Activated CD8-positive, alpha-beta memory T cell treated with anti-CD3 and anti-CD28 coated beads, Interleukin-2, amount 50 U/mL, for 1 hour (primary cell): ENCODE measurements around the gene MKNK2.

Experiments
- DNase-seq: peaks from one replicate; pipeline ENCODE4 v3.0.0-alpha.2; 2020; ENCODE audit errors: extremely low read depth

Gene MKNK2

DNA sequence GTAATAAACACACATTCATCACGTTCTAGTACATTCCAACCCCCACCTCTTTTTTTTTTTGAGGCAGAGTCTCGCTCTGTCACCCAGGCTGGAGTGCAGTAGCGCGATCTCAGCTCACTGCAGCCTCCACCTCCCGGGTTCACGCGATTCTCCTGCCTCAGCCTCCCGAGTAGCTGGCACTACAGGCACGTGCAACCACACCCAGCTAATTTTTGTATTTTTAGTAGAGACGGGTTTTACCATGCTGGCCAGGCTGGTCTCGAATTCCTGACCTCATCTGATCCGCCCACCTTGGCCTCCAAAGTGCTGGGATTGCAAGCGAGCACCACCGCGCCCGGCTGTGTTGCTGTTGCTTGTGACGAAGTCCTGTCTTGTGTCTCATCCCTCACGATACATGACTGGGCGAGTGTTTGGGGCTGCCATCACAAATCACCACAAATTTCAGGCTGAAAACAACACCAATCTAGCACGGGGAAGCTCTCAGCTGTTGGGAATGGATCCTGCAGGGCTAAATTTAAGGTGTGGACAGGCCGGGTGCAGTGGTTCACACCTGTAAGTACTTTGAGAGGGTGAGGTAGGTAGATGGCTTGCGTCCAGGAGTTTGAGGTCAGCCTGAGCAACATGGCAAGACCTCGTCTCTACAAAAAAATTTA is 29.4 kb upstream of the MKNK2 start:
- no peak for DNase-seq

DNA sequence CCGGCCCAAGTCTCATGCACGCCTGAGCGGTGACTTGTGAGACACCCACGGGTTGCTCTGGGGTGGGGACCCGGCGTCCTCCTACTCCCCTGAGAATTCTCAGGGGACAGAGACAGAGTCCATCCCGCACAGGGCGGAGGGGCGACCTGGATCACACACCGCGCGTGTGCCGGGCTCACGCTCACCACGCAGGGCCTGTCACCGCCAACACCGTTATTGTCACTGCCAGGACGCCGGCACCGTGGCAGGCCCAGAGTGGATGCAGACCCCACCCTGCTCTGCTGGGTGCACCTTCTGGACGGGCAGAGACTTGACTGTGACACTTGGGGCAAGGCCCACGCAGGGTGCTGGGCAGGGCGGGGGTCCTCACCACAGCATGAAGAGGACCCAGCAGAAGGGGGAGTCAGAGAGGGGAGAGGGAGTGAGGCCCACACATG is 28.8 kb upstream of the MKNK2 start:
- no peak for DNase-seq

DNA sequence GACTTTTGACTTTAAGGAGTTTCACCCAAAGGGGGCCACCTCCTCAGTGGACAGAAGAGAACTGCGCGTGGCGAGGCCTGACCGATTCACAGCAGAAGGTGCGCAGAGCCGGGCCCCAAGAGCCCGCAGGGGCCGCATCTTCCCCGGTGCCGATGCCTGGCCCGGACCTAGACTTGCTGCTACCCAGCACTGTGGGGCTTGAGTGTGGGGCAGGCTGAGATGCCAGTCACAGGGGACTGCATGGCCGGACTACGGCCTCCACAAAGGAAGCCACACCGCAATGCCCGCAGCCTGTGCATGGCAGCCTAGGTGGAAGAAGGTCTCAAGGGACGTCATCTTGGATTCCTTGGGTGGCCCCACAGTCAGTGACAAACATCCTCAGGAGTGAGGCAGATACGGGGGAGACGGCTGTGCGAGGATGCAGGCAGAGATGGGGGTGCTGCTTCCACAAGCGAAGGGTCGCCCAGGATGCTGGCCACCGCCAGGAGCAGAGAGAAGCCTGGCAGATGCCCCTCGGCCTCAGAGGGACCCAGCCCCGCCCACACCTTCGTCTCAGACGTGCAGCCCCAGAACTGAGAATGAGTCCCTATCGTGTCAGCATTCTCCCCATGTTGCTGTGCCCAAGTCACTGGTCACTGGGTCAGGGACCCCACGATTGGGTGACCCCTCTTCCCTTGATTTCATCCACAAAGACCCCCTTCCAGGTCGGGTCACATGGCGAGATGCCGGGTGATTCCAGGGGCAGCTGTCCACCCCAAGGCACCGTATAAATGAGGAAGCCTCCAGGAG is 28.2 kb upstream of the MKNK2 start:
- DNase-seq: no peak

DNA sequence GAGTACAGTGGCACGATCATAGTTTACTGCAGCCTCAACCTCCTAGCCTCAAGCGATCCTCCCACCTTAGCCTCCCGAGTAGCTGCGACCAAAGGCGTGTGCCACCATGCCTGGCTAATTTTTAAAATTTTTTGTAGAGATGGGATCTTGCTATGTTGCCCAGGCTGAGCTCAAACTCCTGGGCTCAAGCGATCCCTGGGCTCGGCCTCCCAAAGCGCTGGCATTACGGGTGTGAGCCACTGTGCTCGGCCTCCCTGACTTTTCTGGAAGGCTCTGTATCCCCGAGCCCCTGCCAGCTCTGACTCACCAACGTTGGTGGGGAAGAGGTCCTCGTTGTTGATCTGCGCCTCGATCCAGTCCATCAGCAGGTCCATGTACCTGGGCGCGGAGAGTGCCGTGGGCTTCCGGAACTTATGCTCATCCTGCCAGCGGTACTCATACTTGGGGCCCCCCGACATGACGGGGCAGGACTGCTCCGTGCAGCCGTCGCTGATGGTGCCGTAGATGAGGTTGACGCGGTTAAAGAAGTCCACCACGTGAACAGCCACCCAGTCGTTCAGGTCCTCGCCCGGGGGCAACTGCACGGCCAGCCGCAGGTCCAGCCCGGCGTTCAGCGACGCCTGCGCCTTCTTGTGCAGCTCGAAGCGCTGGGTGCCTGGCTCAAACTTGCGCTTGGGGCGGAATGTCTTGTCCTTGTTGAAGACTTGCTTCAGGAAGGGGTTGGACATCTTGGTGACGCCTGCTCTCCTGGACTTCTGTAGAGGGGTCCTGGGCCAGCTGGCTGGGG is 27.0 kb upstream of the MKNK2 start:
- no peak for DNase-seq

DNA sequence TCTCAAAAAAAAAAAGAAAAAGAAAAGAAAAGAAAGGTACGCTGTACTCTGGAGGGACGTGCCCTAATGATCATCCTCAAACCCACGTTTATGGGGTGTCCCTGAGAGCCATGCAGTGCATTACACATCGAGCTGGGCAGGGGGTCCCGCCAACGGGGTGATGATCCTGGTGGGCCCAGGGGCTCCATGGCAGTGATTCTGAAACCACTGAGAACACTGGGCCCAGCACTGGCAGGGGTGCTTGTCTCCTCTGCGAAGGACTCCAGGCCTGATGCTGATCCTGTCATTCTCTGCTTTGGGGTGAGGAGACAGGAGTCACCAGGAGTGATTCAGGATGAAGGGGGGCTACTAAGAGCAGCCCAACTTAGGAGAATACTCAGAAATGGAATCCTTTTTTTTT is 26.4 kb upstream of the MKNK2 start:
- no peak for DNase-seq

DNA sequence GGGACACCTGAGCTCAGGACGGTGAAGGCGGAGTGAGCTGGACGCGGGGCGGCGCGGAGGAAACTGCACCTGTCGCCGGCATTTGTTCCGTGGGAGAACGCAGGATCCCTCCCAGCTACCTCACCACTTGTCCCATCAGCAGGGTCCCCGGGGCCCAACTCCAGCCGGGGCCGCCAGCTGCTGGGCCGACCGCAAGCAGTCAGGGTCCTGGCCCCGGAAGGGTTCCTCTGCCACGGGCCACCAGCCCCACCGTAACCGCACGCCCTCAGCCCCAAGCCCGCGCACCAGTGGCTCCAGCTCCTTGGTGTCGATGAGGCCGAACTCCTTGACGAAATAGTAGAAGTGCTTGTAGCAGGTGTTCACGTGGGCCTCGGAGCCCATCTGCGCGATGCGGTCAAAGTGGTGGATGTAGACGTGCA is 25.5 kb upstream of the MKNK2 start:
- DNase-seq: no peak

DNA sequence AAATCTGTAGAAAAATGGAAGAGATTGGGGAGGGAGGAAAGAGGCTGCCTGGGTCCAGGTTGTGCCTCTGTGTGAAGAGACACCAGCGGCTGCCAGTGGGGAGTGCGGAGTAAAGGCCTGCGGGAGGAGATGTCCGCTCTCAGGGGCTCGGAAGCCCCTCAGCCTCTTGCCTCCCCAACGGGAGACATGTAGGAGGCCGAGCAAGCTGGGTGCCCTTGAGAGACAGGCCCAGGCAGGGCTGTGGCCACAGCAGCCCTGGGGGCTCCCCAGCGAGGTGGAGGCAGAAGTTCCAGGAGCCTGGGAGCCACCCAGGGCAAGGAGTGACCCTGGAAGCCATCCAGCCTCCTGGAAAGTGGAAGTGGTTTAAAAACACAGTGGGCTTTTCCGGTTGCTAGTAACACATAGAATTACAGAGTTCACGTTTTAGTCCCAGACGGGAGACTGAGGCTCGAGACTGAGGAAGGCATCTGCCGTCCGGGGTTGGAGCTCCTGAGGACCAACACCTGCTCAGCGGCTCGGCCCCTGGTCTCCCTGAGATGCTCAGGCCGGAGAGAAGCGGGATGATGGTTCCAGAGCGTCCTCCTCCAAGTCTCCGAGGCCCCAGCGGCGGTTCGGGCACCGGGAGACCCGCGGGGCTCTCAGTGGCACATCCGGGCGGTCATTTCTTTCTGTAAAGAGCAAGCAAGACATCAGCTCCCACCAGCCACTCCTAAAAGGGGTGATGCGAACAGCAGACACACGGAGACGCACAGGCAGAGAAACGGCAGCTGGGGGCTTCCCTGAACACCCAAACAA is 21.9 kb upstream of the MKNK2 start:
- no peak for DNase-seq

DNA sequence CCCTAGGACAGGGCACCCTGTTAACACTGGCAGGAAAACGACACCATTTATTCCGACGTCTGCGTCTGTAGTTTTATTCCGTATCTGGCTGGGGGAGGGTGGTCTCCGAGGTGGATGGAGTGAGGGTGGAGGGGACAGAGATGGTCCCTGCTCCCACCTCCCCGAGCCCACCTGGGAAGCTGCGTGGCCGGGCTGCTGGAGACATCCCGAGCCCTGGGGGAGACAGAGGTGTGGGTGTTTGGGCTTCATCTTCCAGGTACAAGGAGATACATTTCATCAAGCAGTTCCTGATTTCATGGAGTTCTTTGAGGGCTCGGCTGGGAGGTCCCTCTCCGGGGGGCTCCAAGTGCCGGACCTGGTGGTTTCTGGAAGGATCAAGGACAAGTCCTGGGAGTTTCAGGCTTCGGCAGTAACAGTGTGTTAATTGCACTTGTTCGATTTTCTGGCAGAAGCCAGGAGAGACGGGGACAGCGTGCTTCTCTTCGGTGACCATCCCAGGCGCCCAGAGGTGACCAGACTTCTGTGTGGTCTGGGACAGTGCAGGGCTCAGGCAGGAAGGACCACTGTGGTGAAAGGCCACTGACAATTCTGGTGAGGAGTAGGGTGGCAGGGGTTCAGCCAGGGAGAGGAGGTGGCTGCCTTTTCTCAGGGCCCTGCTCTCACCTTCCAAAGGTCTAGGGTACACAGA is 20.1 kb upstream of the MKNK2 start:
- DNase-seq: no peak

DNA sequence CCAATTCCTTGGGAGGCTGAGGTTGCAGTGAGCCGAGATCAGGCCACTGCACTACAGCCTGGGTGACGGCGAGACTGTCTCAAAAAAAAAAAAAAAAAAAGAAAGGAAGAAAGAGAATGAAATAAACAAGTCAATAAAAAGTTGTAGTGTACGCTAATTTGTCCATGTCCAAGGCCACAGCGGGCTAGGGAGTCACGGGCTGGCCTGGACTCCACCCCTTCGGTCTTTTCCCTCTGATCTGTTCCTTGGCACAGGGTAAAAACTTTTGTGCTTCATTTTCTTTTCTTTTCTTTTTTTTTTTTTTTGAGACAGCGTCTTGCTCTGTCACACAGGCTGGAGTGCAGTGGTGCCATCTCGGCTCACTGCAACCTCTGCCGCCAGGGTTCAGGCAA is 19.4 kb upstream of the MKNK2 start:
- DNase-seq: no peak

DNA sequence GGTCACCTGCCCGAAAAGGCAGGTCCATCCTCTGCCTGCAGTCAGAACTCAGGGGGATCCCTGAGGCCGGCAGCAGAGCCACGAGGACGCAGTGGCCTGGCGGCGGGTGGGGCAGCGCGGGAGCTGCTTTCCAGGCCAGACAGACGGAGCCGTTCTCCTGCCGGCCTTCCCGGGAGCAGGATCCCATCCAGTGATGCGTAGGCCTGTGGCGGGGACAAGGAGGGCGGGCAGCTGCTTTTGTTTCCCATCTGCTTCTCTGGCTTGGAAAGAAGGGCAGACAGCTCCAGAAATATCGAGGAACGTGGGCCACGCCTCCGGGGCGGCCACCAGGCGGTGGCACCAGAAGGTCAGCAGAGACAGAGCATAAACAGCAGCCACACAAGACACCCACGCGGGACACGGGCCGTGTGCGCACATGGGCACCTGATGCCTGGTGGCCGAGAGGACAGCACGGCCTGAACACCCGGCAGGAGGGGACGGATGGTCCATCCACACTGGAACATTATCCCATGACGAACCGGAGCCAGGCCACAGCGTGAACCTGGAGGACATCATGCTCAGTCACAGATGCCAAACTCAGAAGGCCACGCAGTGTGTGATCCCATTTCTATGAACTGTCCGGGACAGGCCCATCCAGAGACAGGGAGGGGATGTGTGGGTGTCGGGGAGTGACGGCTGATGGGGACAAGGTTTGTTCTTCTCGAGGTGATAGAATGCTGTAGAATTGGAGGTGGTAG is 13.9 kb upstream of the MKNK2 start:
- DNase-seq: no peak

DNA sequence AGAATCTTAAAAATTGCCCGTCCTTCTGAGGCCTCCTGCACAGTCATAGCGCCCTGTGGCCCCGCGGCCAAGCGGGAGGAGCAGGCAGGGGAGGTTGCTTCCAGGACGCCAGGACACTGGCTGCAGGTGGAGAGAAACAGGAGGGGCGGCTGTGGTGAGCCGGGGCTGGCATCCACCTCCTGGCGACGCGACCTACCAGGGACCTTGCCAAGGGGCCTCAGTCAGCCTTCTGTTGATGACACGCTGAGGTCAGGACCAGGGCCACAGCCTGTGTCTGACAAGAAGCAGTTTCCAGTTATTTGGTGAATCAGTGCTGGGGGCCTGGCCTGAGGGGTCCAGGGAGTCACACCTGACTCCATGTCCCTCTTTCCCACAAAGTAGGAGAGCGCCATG is 13.3 kb upstream of the MKNK2 start:
- DNase-seq: no peak

DNA sequence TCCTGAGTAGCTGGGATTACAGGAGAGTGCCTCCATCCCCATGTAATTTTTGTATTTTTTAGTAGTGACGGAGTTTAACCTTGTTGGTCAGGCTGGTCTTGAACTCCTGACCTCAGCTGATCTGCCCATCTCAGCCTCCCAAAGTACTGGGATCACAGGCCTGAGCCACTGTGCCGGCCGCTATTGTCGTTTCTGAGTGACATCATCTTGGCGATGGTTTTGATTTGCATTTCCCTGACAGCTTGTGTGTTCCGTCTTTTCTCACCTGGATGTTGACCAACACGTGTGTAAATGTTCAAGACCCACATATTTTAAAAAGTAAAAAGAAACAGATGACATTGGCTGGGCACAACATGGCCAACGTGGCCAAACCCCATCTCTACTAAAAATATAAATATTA is 12.8 kb upstream of the MKNK2 start:
- DNase-seq: no peak

DNA sequence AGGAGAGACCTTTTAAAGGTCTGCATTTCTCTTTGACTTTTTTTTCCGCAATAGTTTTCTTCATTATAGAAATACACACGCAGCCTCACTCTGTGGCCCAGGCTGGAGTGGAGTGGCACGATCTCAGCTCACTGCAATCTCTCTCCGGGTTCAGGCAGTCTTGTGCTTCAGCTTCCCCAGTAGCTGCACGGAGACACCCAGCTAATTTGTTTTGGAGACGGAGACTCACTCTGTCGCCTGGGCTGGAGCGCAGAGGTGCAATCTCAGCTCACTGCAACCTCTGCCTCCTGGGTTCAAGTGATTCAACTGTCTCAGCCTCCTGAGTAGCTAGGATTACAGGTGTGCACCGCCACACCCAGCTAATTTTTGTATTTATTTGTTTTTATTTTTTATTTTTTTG is 11.7 kb upstream of the MKNK2 start:
- no peak for DNase-seq

DNA sequence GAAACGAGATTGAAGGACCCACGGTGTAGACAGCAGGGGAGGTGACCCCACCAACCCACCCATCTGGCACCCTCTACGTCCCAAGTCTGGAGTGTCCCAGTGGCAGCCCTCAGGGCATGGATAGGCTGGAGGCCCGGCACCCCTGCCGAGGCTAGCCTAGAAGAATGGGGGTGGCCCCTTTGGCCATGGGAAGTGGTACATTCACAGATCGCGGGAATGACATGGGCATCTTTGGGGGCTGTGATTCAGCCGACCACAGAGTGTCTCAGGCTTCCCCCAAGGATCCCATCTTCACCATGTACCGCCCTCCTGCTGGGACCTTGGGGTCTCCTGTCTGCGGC is 11.3 kb upstream of the MKNK2 start:
- no peak for DNase-seq

DNA sequence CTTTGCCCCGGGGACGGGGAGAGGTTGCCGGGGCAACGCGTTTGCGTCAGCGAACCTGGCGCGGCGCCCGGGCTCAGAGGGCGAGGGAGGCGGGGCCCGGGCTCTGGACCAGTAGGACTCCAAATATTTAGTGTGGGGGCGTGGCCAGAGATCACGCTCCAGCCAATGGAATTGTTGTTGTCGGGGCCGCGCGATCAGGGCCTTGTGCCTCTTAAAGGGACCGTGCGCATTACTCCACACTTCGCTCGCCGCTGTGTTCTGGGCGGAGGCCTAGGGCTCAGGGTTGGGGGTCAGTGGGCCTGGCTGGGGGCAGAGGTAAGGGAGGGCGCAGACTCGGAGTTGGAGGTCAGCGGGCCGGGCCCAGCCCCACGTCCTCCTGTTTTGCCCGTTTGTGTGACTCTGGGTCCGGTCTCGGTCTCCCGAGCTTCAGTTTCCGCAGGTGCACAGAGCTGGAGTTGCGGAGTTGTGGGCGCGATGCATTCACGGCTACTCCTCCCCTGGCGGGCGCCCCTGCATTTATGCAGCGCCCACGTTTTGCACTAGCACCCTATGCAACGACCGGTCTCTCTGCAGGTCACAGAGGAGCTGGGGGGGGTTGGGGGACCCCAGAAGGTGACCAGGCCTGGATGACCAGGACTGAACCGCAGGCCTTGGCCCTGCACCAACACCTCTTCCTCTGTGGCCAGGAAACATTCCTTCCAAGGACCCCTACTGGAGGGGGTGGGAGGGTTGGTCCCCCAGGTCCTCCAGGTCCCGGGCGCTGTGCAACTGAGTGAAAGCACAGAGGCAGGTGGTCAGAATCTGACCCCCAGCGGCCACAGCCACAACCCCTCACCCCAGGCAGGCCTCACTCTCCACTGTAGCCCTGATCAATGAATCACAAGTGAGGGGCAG is 10.7 kb upstream of the MKNK2 start:
- peak; percentile 99 for DNase-seq

DNA sequence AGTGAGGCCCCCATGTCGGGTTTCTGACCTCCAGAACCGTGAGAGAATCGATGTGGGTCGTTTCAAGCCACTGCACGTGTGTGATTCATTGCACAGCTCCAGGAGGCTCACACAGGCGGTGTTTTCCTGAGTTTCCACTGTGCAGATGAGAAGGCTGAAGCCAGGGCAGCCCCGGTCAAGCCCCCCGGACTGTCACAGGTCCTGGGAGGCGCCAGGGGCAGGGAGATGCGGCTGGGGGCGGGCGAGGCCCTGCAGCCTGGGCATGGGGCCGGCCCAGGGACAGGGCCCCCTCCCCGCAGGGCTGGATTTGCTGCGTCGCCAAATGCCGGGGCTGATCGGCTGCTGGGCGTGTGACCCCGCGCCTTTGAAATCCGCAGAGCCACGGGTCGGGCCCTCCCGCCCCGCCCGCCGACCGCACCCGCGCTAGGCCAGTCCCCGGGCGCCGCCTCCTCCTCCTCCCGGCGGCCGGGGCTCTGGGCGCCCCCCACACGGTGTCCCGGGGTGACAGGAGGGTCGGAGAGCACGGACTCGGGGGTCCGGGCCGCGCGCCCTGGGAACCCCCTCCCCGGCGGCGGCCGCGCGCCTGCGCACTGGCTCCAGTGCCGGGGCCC is 9.9 kb upstream of the MKNK2 start:
- DNase-seq: no peak

DNA sequence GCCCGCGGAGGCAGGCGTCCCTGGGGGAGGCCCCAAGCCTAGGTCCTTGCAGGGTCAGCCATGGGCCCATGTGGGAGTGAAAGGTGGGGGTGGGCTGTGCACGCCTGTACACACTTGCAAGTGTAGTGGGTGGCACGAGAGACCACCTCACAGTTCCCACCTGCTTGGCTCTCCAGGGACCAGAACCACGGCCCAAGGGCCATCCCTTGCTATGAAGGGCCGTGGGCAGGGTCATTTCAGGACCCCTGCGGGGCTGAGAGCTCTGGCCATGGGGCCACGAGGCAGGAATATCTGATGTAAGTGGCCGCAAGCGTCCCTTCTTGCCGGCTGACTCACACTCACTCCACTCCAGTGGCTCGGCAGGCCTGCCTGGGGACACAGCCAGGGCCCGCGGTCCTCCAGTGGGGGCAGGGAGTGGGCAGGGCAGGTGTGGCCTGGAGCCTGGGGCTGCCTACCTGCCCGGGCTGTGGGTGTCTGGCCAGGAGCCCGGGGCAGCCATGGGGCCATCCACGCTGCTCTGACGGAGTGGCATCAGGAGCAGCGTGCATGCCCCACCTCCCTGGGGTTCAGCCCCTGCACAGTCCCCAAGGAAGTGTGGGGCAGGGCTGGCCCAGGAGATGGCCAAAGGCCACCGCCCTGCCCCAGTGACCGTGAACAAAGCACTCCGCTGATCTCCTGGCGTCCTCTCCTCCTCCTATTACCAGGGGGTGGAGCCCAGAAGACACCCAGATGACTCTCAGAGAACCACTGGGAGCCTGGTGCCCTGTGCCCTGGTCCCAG is 8.6 kb upstream of the MKNK2 start:
- no peak for DNase-seq

DNA sequence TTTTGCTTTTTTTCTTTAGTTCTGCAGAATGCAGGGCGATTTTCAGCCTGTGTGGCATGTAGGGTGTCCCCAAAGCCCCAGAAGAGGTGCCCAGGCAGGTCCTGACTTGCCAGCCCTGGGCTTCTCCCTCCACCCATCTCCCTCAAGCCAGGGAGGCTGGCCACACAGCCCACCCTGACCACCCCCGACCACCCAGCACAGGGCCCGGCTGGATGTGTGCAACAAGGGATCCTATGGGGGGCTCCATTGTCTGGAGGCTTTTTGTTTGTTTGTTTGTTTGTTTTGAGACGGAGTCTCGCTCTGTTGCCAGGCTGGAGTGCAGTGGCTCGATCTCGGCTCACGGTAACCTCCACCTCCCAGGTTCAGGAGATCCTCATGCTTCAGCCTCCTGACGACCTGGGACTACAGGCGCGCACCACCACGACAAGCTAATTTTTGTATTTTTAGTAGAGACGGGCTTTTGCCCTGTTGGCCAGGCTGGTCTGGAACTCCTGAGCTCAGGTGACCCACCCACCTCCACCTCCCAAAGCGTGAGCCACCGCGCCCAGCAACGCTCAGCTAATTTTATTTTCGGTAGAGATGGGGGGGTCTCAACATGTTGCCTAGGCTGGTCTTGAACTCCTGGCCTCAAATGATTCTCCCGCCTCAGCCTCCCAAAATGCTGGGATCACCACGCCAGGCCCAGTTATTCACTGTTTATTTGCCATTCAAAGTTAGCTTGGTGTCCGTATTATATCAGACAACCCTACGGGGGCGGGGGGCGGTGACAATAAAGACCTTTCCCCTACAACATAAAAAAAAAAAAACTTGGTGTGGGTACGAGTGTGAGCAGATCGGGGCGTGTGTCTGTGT is 7.8 kb upstream of the MKNK2 start:
- DNase-seq: no peak
